ENCODE data around the gene RNF44. TPM values are rescaled to one million over a fixed set of nuclear protein-coding genes. Genes with fewer than 3 reads are reported as not detected.

Gene RNF44
- total and polyA plus RNA-seq, 2 donors (not counting 1 experiment from before 2014, with no cell fraction given), result 1.4 to 2.6 TPM

DNA sequence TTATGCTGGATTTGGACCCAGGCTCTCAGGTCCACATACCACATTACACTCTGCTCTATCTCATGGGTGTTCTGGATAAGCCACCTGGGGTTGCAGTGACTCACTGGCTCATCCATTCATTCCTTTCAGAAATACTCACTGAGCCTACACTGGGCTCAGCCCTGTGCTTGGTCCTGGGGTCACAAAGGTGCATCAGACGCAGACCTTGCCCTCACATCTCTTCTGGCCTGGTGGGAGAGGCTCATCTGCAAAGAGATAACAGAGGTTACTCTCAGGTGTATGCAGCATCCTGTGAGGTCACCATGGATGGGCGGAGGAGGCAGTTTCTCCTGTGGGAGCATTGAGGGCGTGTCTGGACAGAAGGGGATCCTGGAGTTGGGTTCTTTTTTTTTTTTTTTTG lies 24.1 kb upstream of the RNF44 start:
- TF ChIP-seq, protein P1, sequence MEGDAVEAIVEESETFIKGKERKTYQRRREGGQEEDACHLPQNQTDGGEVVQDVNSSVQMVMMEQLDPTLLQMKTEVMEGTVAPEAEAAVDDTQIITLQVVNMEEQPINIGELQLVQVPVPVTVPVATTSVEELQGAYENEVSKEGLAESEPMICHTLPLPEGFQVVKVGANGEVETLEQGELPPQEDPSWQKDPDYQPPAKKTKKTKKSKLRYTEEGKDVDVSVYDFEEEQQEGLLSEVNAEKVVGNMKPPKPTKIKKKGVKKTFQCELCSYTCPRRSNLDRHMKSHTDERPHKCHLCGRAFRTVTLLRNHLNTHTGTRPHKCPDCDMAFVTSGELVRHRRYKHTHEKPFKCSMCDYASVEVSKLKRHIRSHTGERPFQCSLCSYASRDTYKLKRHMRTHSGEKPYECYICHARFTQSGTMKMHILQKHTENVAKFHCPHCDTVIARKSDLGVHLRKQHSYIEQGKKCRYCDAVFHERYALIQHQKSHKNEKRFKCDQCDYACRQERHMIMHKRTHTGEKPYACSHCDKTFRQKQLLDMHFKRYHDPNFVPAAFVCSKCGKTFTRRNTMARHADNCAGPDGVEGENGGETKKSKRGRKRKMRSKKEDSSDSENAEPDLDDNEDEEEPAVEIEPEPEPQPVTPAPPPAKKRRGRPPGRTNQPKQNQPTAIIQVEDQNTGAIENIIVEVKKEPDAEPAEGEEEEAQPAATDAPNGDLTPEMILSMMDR (conservative IDR thresholded peaks at IDR 0.05 in 1 of 2, IDR thresholded peaks at IDR 0.05 in 1 of 2; ENCODE audit: low read depth in 1 of 2, low read length in 2 of 2), result no peak
- TF ChIP-seq EZH2 (IDR thresholded peaks at IDR 0.05; ENCODE audit: low read length, missing control alignments), result no peak
- Histone ChIP-seq H3K79me2 (ENCODE audit: control insufficient read depth, insufficient read depth, low read length) (no peaks in the 10 kb centered on the region), H3K4me2 (ENCODE audit: extremely low read depth, insufficient read depth, low read length) (no peak overlapping the region), H3K4me1 (ENCODE audit: control insufficient read depth, extremely low read depth, insufficient read depth, low read length) (no peaks in the 10 kb centered on the region), H2AFZ (ENCODE audit: low read length) (no peak overlapping the region), H4K20me1 (ENCODE audit: control insufficient read depth, extremely low read depth, insufficient read depth, low read length) (no peaks in the 10 kb centered on the region), H3K9me3 (ENCODE audit: control insufficient read depth, insufficient read depth, low read depth, low read length) (no peaks in the 10 kb centered on the region), H3K27ac (ENCODE audit: insufficient read depth, low read length) (no peak overlapping the region), H3K9ac (ENCODE audit: insufficient read depth, low read length) (no peak overlapping the region), H3K27me3 (ENCODE audit: control insufficient read depth, insufficient read depth, low read length) (no peaks in the 10 kb centered on the region), H3K4me3 (replicated peaks in 1 of 4; ENCODE audit: control extremely low read depth in 1 of 4, insufficient read depth in 1 of 4, low read depth in 3 of 4, low read length in 4 of 4) (no peak overlapping the region), H3K36me3 (ENCODE audit: control insufficient read depth, insufficient read depth, low read length) (no peaks in the 10 kb centered on the region)
- no peak for DNase-seq (ENCODE audit: low read depth in 2 of 2)

DNA sequence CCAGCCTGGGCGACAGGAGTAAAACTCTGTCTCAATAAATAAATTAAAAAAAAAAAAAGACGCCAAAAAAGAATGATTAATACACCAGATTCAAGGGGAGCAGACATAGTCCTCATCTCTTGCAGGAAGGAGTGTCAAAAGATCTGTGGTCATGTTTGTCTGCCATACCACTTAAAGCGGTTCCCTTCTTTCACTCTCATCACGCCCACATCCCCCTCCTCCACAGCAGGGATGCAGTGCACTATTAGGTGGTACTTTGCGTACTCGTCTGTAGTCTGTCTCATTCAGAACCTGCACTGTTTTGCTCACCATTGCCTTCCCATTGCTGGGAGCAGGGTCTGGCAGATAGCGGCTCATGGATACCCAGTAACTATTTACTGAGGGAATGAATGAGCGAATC lies 23.2 kb upstream of the RNF44 start:
- TF ChIP-seq, protein P1 (conservative IDR thresholded peaks at IDR 0.05 in 1 of 2, IDR thresholded peaks at IDR 0.05 in 1 of 2; ENCODE audit: low read depth in 1 of 2, low read length in 2 of 2), result no peak
- no peak for TF ChIP-seq EZH2 (IDR thresholded peaks at IDR 0.05; ENCODE audit: low read length, missing control alignments)

DNA sequence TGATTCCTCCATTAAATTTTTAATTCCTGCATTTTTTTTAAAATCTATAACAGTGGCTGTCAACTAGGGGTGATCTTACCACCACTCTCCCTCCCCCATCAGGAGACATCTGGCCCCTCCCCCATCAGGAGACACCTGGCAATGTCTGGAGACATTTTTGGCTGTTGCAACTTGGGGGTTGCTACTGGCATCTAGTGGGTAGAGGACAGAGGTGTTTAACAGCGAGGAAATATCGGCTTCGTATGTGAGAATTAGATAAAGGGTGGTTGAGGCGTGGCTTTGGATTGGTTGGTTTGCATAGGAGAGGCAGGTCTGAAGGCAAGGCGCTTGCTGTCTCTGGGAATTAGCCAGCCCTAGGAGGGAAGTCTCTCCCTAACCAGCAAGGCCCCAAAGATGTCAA lies 22.5 kb upstream of the RNF44 start:
- Histone ChIP-seq H3K4me1 (ENCODE audit: control insufficient read depth, extremely low read depth, insufficient read depth, low read length) (no peaks in the 10 kb centered on the region), H3K79me2 (ENCODE audit: control insufficient read depth, insufficient read depth, low read length) (no peaks in the 10 kb centered on the region), H3K9ac (ENCODE audit: insufficient read depth, low read length) (no peak overlapping the region), H3K36me3 (ENCODE audit: control insufficient read depth, insufficient read depth, low read length) (no peaks in the 10 kb centered on the region), H3K4me2 (ENCODE audit: extremely low read depth, insufficient read depth, low read length) (no peak overlapping the region), H3K27ac (ENCODE audit: insufficient read depth, low read length) (no peak overlapping the region), H2AFZ (ENCODE audit: low read length) (no peak overlapping the region), H3K27me3 (ENCODE audit: control insufficient read depth, insufficient read depth, low read length) (no peaks in the 10 kb centered on the region), H3K4me3 (replicated peaks in 1 of 4; ENCODE audit: control extremely low read depth in 1 of 4, insufficient read depth in 1 of 4, low read depth in 3 of 4, low read length in 4 of 4) (no peak overlapping the region), H4K20me1 (ENCODE audit: control insufficient read depth, extremely low read depth, insufficient read depth, low read length) (no peaks in the 10 kb centered on the region), H3K9me3 (ENCODE audit: control insufficient read depth, insufficient read depth, low read depth, low read length) (no peaks in the 10 kb centered on the region)
- TF ChIP-seq, protein P1 (conservative IDR thresholded peaks at IDR 0.05 in 1 of 2, IDR thresholded peaks at IDR 0.05 in 1 of 2; ENCODE audit: low read depth in 1 of 2, low read length in 2 of 2), result no peak
- TF ChIP-seq EZH2 (IDR thresholded peaks at IDR 0.05; ENCODE audit: low read length, missing control alignments), result no peak
- DNase-seq (ENCODE audit: low read depth in 2 of 2), result no peak

More for the DNA sequence above, 23.2 kb upstream of the RNF44 start:
- Histone ChIP-seq H3K4me2 (ENCODE audit: extremely low read depth, insufficient read depth, low read length) (no peak overlapping the region), H3K9ac (ENCODE audit: insufficient read depth, low read length) (no peak overlapping the region), H4K20me1 (ENCODE audit: control insufficient read depth, extremely low read depth, insufficient read depth, low read length) (no peaks in the 10 kb centered on the region), H3K9me3 (ENCODE audit: control insufficient read depth, insufficient read depth, low read depth, low read length) (no peaks in the 10 kb centered on the region), H3K27me3 (ENCODE audit: control insufficient read depth, insufficient read depth, low read length) (no peaks in the 10 kb centered on the region), H3K4me1 (ENCODE audit: control insufficient read depth, extremely low read depth, insufficient read depth, low read length) (no peaks in the 10 kb centered on the region), H2AFZ (ENCODE audit: low read length) (no peak overlapping the region), H3K36me3 (ENCODE audit: control insufficient read depth, insufficient read depth, low read length) (no peaks in the 10 kb centered on the region), H3K27ac (ENCODE audit: insufficient read depth, low read length) (no peak overlapping the region), H3K79me2 (ENCODE audit: control insufficient read depth, insufficient read depth, low read length) (no peaks in the 10 kb centered on the region), H3K4me3 (replicated peaks in 1 of 4; ENCODE audit: control extremely low read depth in 1 of 4, insufficient read depth in 1 of 4, low read depth in 3 of 4, low read length in 4 of 4) (no peak overlapping the region)
- DNase-seq (ENCODE audit: low read depth in 2 of 2), result no peak

Data from fibroblast of lung (primary cell).